ENCODE measurements around the gene NSUN2. TPM values are rescaled to one million over a fixed set of nuclear protein-coding genes. Genes with fewer than 3 reads are reported as not detected.
A peak's percentile ranks its signal among the peaks of the same experiment; 100 is the strongest.

Gene NSUN2
- polyA plus RNA-seq, 3 donors = 24.4 to 63.4 (median 25.6) TPM

DNA sequence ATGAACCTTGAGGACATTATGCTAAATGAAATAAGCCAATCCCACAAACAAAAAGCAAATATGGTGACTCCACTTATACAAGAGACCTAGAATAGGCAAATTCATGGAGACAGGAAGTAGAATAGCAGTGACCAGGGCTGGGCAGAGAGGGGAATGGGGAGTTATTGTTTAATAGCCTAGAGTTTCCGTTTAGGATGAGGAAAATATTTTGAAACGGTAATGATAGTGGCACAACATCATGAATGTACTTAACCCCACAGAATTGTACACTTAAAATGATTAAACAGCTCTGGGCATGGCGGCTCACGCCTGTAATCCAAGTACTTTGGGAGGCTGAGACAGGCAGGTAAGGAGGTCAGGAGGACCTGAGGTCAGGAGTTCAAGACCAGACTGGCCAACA lies 65.8 kb downstream of the NSUN2 start:
- H3K36me3 Mint-ChIP-seq = no peaks in the 10 kb centered on the region
- H3K4me2 ChIP-seq (replicated peaks; ENCODE audit: extremely low read depth, low read length, poor library complexity, severe bottlenecking) = no peak overlapping the region
- no peaks in the 10 kb centered on the region for H3K79me2 ChIP-seq (ENCODE audit: insufficient read depth, low read length)
- H3K4me3 Mint-ChIP-seq = peak overlapping the region in 1 of 2 donors; percentile 49
- H3K4me1 Mint-ChIP-seq = no peaks in the 10 kb centered on the region
- H3K9ac ChIP-seq (ENCODE audit: insufficient read depth, low read length, poor library complexity, severe bottlenecking) = no peak overlapping the region
- H3K4me3 ChIP-seq (replicated peaks in 1 of 3; ENCODE audit: low read depth in 2 of 3, low read length in 3 of 3) = no peak overlapping the region
- no peaks in the 10 kb centered on the region for H3K27me3 ChIP-seq (ENCODE audit: control insufficient read depth in 2 of 2, insufficient read depth in 2 of 2, low read length in 2 of 2)
- H3K36me3 ChIP-seq (replicated peaks in 1 of 2; ENCODE audit: control insufficient read depth in 1 of 2, insufficient read depth in 2 of 2, low read length in 2 of 2) = no peaks in the 10 kb centered on the region
- no peaks in the 10 kb centered on the region for H3K4me1 ChIP-seq (ENCODE audit: control insufficient read depth in 1 of 2, insufficient read depth in 2 of 2, low read length in 2 of 2)
- no peak for DNase-seq
- no peak overlapping the region for H2AFZ ChIP-seq (ENCODE audit: insufficient read depth, low read depth, low read length, poor library complexity, severe bottlenecking)
- WGBS (ENCODE audit: insufficient coverage) = no CpG with 5 or more reads among the region's 4 CpGs
- H3K9me3 Mint-ChIP-seq = peaks cover 0 to 3% (median 0%) of the 10 kb centered on the region in 7 donors
- TF ChIP-seq, protein P1, sequence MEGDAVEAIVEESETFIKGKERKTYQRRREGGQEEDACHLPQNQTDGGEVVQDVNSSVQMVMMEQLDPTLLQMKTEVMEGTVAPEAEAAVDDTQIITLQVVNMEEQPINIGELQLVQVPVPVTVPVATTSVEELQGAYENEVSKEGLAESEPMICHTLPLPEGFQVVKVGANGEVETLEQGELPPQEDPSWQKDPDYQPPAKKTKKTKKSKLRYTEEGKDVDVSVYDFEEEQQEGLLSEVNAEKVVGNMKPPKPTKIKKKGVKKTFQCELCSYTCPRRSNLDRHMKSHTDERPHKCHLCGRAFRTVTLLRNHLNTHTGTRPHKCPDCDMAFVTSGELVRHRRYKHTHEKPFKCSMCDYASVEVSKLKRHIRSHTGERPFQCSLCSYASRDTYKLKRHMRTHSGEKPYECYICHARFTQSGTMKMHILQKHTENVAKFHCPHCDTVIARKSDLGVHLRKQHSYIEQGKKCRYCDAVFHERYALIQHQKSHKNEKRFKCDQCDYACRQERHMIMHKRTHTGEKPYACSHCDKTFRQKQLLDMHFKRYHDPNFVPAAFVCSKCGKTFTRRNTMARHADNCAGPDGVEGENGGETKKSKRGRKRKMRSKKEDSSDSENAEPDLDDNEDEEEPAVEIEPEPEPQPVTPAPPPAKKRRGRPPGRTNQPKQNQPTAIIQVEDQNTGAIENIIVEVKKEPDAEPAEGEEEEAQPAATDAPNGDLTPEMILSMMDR (IDR thresholded peaks at IDR 0.05) = no peak
- H3K27ac ChIP-seq (ENCODE audit: low read depth in 1 of 2, low read length in 2 of 2) = no peak overlapping the region
- H3K27me3 Mint-ChIP-seq (ENCODE audit: low read depth in 3 of 3) = peaks cover 6 to 12% (median 7%) of the 10 kb centered on the region in 3 donors
- no peaks in the 10 kb centered on the region for H4K20me1 ChIP-seq (ENCODE audit: insufficient read depth, low read length)
- H3K27ac Mint-ChIP-seq = no peak overlapping the region
- H3K9me3 ChIP-seq (replicated peaks in 1 of 2; ENCODE audit: control insufficient read depth in 1 of 2, insufficient read depth in 1 of 2, low read length in 2 of 2) = no peaks in the 10 kb centered on the region
- intact Hi-C loops (cut with micrococcal nuclease) = no loop called here

DNA sequence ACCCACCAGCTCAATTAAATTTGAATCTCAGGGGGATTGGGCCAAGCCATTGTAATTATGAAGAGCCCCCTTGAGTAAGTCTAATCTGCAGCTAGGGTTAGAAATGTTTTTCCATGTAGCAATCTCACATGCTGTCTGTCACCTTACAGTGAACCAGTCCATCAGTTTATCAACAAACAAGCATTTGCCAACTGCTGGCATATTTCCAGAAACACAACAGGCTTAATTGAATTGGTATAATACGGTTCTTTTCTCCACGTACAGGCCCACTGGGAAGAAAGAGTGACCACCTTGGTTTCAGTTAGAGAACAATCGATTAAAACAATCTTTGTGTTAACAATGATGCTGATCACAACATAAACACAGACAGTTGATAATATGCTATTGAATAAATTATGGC lies 67.4 kb downstream of the NSUN2 start:
- H3K4me1 Mint-ChIP-seq = no peaks in the 10 kb centered on the region
- Histone ChIP-seq H4K20me1 (ENCODE audit: insufficient read depth, low read length) (no peaks in the 10 kb centered on the region), H2AFZ (ENCODE audit: insufficient read depth, low read depth, low read length, poor library complexity, severe bottlenecking) (no peak overlapping the region), H3K4me2 (replicated peaks; ENCODE audit: extremely low read depth, low read length, poor library complexity, severe bottlenecking) (no peak overlapping the region), H3K36me3 (replicated peaks in 1 of 2; ENCODE audit: control insufficient read depth in 1 of 2, insufficient read depth in 2 of 2, low read length in 2 of 2) (no peaks in the 10 kb centered on the region), H3K4me1 (ENCODE audit: control insufficient read depth in 1 of 2, insufficient read depth in 2 of 2, low read length in 2 of 2) (no peaks in the 10 kb centered on the region), H3K79me2 (ENCODE audit: insufficient read depth, low read length) (no peaks in the 10 kb centered on the region), H3K27me3 (ENCODE audit: control insufficient read depth in 2 of 2, insufficient read depth in 2 of 2, low read length in 2 of 2) (no peaks in the 10 kb centered on the region), H3K27ac (ENCODE audit: low read depth in 1 of 2, low read length in 2 of 2) (no peak overlapping the region), H3K4me3 (replicated peaks in 1 of 3; ENCODE audit: low read depth in 2 of 3, low read length in 3 of 3) (no peak overlapping the region), H3K9ac (ENCODE audit: insufficient read depth, low read length, poor library complexity, severe bottlenecking) (no peak overlapping the region), H3K9me3 (replicated peaks in 1 of 2; ENCODE audit: control insufficient read depth in 1 of 2, insufficient read depth in 1 of 2, low read length in 2 of 2) (no peaks in the 10 kb centered on the region)
- H3K4me3 Mint-ChIP-seq = no peak overlapping the region
- peaks cover 0 to 3% (median 0%) of the 10 kb centered on the region in 7 donors for H3K9me3 Mint-ChIP-seq
- H3K27me3 Mint-ChIP-seq (ENCODE audit: low read depth in 3 of 3) = peaks cover 7 to 16% (median 7%) of the 10 kb centered on the region in 3 donors
- 100% methylated on average over 2 of the region's 3 CpGs for WGBS (ENCODE audit: insufficient coverage)
- H3K36me3 Mint-ChIP-seq = no peaks in the 10 kb centered on the region
- intact Hi-C loops (cut with micrococcal nuclease) = no loop called here
- TF ChIP-seq, protein P1 (IDR thresholded peaks at IDR 0.05) = no peak
- no peak overlapping the region for H3K27ac Mint-ChIP-seq
- DNase-seq = no peak

Measured in CD14-positive monocyte (primary cell).